Measurements from ENCODE around the gene HABP2.

DNA sequence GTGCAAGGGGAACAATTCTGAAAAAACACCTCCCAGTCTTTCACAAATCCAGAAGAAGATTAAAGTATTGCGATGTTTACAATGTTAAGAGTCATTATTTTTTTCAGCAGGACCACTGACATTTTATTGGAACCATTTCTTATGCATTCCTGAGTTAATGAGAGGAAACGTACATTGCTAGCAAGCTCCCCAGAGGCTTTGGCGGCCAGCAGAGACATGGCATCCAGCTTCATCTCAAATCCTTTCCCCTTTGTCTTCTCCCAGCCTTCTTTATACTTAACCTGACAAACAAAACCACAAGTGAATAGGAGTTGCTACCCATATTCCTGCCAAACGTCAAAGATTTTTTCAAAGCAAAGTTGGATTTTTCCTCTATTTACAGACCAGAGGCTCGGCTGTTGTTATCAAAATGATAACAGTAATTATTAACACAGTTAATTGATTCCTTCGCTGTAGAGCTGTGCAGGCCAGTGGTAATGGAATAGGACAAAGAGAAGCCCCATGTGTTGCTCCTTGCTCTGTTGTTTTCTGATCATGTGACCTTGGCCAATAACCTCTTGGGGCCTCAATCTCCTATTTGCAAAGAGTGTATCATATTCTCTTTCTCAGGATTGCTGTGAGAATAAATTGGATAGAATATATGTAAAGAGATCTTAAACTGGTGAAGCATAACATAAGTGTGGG lies 79.0 kb downstream of the HABP2 start:
- TF ChIP-seq CTCF (IDR thresholded peaks at IDR 0.05) (no peak), POLR2A (IDR thresholded peaks at IDR 0.05) (no peak), EP300 (IDR thresholded peaks at IDR 0.05) (no peak), POLR2AphosphoS5 (IDR thresholded peaks at IDR 0.05) (no peak)

Data from suprapubic skin (tissue), 4 donors.